ENCODE results near the gene PDYN. TPM values are rescaled to one million over a fixed set of nuclear protein-coding genes. Genes with fewer than 3 reads are reported as not detected.

PDYN gene
- total and polyA plus RNA-seq, 9 of the 15 experiments (the other 6 are each of a cell fraction or from before 2014, with no cell fraction given) = not detected

- TF ChIP-seq PHB (CRISPR knock-in tag; IDR thresholded peaks at IDR 0.05) (no peak), ZNF224 (CRISPR knock-in tag; IDR thresholded peaks at IDR 0.05) (no peak), PRPF4 (IDR thresholded peaks at IDR 0.05; ENCODE audit: insufficient read depth, low read depth, low read length, poor library complexity, severe bottlenecking) (no peak), HMGXB4 (CRISPR knock-in tag; IDR thresholded peaks at IDR 0.05) (no peak), BDP1 (IDR thresholded peaks at IDR 0.05; ENCODE audit: insufficient read depth, insufficient read length) (no peak), ARID3B (CRISPR knock-in tag; IDR thresholded peaks at IDR 0.05; ENCODE audit: borderline replicate concordance) (no peak), ZBTB17 (CRISPR knock-in tag; IDR thresholded peaks at IDR 0.05) (no peak), DPF2 (IDR thresholded peaks at IDR 0.05) (no peak), HDGF (IDR thresholded peaks at IDR 0.05) (no peak)
- ATAC-seq (no peak), FAIRE-seq (no peak), DNase-seq (ENCODE audit: extremely low read depth in 1 of 4, low spot score in 3 of 4) (no peak)
- in situ Hi-C loops (cut with MboI) = no loop called here
- H3K9me1 ChIP-seq (ENCODE audit: control insufficient read depth, insufficient read depth, low read length) = no peaks in the 10 kb centered on the region
- H3K4me3 ChIP-seq = no peak overlapping the region
- H3K4me2 ChIP-seq (ENCODE audit: insufficient read depth, low read length) = no peak overlapping the region
- H3K36me3 ChIP-seq (ENCODE audit: control insufficient read depth, insufficient read depth, low read length) = no peaks in the 10 kb centered on the region
- H3K9ac ChIP-seq (ENCODE audit: insufficient read depth in 1 of 2, low read depth in 2 of 2, low read length in 2 of 2) = no peak overlapping the region
- H3K4me1 ChIP-seq (replicated peaks in 1 of 2; ENCODE audit: control insufficient read depth in 2 of 2, insufficient read depth in 2 of 2, low read length in 2 of 2) = no peaks in the 10 kb centered on the region
- CTCF ChIA-PET (ENCODE audit: low intra/inter-chr PET ratio) = no interaction called here
- no peak overlapping the region for H2AFZ ChIP-seq (ENCODE audit: low read depth, low read length)
- WGBS (ENCODE audit: insufficient coverage, low coverage, missing lambda C conversion rate) = 0% methylated on average over 3 of the region's 3 CpGs
- POLR2A ChIA-PET = no interaction called here
- H3K79me2 ChIP-seq (ENCODE audit: control insufficient read depth, insufficient read depth, low read length) = no peaks in the 10 kb centered on the region
- no peaks in the 10 kb centered on the region for H4K20me1 ChIP-seq (replicated peaks; ENCODE audit: control insufficient read depth, insufficient read depth, low read length)
- H3K27me3 ChIP-seq (ENCODE audit: control insufficient read depth in 2 of 2, insufficient read depth in 2 of 2, low read length in 2 of 2) = no peaks in the 10 kb centered on the region
- BruUV-seq (replicated peaks) = no TSS peak
- intact Hi-C loops (cut with micrococcal nuclease) = no loop called here
- no peak overlapping the region for H3K27ac ChIP-seq (ENCODE audit: extremely low read depth, low read depth, low read length)
- H3K9me3 ChIP-seq (replicated peaks; ENCODE audit: control insufficient read depth, insufficient read depth, low read depth, low read length) = no peaks in the 10 kb centered on the region
These were observed 44.3 kb upstream of the PDYN start for GRCh38 chr20:2038161-2038560.

Data from K562 (cell line).